Retinal pigment epithelial cell (primary cell): ENCODE results near the gene SMCO2.

ENCODE experiments used
- DNase-seq: peaks from one replicate; pipeline ENCODE4 v3.0.0-alpha.2; 2010; ENCODE audit warnings: low read depth
- H3K4me3 ChIP-seq: 2 replicates; pipeline ENCODE4 v1.5.1; 2011; ENCODE audit warnings: mild to moderate bottlenecking, low read length, control low read depth, moderate library complexity
- CTCF ChIP-seq: conservative IDR thresholded peaks from 2 replicates; pipeline ENCODE4 v1.5.1; 2011; ENCODE audit warnings: low read depth, low read length, control low read depth, inconsistent platforms

Gene SMCO2

GRCh38 chr12:27434673-27435565, 11.6 kb upstream of the SMCO2 start:
- DNase-seq: no peak
- TF ChIP-seq CTCF: peak; percentile 43
- H3K4me3 ChIP-seq: no peak overlapping the region

GRCh38 chr12:27436029-27436428, 10.5 kb upstream of the SMCO2 start:
- H3K4me3 ChIP-seq: no peak overlapping the region
- TF ChIP-seq CTCF: no peak
- DNase-seq: no peak

DNA sequence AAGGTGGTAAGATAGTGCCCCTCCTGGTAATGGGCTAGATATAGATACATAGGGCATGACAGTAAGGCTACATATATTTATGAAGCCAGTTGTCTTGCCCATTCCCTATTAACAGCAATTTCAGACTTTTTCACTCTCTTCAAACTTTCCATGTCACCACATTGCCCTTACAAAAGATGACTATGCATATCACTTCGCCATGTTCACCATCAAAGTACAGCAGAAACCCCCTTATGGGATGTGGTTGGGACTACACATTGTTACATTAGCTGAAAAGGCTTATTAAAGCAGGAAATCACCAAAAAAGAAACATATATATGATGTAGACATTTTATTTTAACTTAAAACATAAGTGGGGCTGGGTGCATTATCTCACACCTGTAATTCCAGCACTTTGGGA, 9.8 kb upstream of the SMCO2 start:
- TF ChIP-seq CTCF: no peak
- no peak for DNase-seq
- H3K4me3 ChIP-seq: no peak overlapping the region

DNA sequence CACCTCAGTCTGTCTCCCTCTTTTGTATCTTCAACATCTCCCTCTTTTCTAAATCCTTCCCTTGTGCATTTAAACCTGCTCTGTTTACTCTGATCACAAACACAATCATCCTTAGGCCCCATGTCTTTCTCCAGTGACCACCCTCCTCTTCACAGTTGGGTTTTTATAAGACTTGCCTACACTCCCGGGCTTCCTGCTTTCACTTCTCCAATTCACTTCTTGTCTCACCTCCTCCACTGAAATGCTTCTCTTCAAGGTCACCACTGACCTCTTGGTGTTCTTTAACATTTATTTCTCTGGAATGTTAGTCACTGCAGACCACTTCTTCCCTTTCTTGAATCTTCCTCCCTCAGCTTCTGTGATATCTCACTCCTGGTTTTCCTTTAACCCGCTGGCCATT, 8.7 kb upstream of the SMCO2 start:
- H3K4me3 ChIP-seq: no peak overlapping the region
- no peak for DNase-seq
- TF ChIP-seq CTCF: no peak

GRCh38 chr12:27447761-27448160, 1.2 kb downstream of the SMCO2 start:
- no peak overlapping the region for H3K4me3 ChIP-seq

DNA sequence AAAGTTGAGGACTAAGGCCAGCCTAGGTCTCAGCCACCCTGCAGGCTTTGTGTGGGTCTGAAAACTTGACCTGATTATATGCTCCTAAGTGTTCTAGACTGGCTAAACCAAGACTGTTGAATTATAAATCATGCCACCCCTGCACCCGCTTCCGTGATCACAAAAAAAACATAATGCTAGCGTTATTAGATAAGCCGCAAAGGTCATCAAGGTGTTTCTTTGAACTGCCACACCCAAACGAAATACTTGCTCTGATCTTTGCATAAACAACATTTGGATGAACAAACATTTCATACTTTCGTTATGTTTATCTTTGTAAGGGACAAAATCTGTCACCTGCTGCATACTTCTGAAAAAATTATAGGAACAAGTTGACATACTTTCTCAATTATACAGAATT, 2.5 kb downstream of the SMCO2 start:
- no peak overlapping the region for H3K4me3 ChIP-seq
- no peak for TF ChIP-seq CTCF
- no peak for DNase-seq

More at GRCh38 chr12:27447761-27448160, 1.2 kb downstream of the SMCO2 start:
- DNase-seq: no peak
- no peak for TF ChIP-seq CTCF
